ENCODE measurements around the gene RTN4R.

Gene RTN4R

GRCh38 chr22:20198557-20199319 lies 69.4 kb downstream of the RTN4R start (continued):
- 0 out of 2 replicates have a peak, but pooled peaks have one; percentile 48 for TF ChIP-seq BCL11A (tag by site-specific recombination; IDR thresholded peaks at IDR 0.05; ENCODE audit: low read depth)
- TF ChIP-seq ZBTB6 (tag by site-specific recombination; IDR thresholded peaks at IDR 0.05): 0 out of 2 replicates have a peak, but pooled peaks have one; percentile 61
- no peak for TF ChIP-seq ZSCAN23 (tag by site-specific recombination; IDR thresholded peaks at IDR 0.05)
- peak; percentile 90 for TF ChIP-seq ZNF843 (tag by site-specific recombination; IDR thresholded peaks at IDR 0.05)
- peak; percentile 71; the same call in 1 of the 2 replicates for TF ChIP-seq ZNF24 (tag by site-specific recombination; IDR thresholded peaks at IDR 0.05)
- TF ChIP-seq ZNF670 (tag by site-specific recombination; IDR thresholded peaks at IDR 0.05; ENCODE audit: low read depth): no peak
- TF ChIP-seq ZFHX2 (tag by site-specific recombination; conservative IDR thresholded peaks at IDR 0.05): peak; percentile 61
- TF ChIP-seq, protein P1, sequence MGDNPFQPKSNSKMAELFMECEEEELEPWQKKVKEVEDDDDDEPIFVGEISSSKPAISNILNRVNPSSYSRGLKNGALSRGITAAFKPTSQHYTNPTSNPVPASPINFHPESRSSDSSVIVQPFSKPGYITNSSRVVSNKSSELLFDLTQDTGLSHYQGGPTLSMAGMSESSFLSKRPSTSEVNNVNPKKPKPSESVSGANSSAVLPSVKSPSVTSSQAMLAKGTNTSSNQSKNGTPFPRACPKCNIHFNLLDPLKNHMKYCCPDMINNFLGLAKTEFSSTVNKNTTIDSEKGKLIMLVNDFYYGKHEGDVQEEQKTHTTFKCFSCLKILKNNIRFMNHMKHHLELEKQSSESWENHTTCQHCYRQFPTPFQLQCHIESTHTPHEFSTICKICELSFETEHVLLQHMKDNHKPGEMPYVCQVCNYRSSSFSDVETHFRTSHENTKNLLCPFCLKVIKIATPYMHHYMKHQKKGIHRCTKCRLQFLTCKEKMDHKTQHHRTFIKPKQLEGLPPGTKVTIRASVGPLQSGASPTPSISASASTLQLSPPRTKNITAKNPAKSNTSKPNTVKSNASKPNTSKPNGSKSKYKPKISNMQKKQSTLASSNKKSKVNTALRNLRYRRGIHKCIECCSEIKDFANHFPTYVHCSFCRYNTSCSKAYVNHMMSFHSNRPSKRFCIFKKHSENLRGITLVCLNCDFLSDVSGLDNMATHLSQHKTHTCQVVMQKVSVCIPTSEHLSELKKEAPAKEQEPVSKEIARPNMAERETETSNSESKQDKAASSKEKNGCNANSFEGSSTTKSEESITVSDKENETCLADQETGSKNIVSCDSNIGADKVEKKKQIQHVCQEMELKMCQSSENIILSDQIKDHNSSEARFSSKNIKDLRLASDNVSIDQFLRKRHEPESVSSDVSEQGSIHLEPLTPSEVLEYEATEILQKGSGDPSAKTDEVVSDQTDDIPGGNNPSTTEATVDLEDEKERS (tag by site-specific recombination; IDR thresholded peaks at IDR 0.05): no peak
- TF ChIP-seq OVOL3 (tag by site-specific recombination; IDR thresholded peaks at IDR 0.05): no peak
- TF ChIP-seq, protein P2, sequence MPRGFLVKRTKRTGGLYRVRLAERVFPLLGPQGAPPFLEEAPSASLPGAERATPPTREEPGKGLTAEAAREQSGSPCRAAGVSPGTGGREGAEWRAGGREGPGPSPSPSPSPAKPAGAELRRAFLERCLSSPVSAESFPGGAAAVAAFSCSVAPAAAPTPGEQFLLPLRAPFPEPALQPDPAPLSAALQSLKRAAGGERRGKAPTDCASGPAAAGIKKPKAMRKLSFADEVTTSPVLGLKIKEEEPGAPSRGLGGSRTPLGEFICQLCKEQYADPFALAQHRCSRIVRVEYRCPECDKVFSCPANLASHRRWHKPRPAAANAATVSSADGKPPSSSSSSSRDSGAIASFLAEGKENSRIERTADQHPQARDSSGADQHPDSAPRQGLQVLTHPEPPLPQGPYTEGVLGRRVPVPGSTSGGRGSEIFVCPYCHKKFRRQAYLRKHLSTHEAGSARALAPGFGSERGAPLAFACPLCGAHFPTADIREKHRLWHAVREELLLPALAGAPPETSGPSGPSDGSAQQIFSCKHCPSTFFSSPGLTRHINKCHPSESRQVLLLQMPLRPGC (tag by site-specific recombination; IDR thresholded peaks at IDR 0.05): no peak
- 0 out of 2 replicates have a peak, but pooled peaks have one; percentile 59 for TF ChIP-seq ZNF449 (tag by site-specific recombination; IDR thresholded peaks at IDR 0.05)
- TF ChIP-seq ZNF354C (tag by site-specific recombination; IDR thresholded peaks at IDR 0.05; ENCODE audit: borderline replicate concordance, low read depth): no peak
- peak; percentile 61; the same call in 1 of the 2 replicates for TF ChIP-seq WT1 (tag by site-specific recombination; IDR thresholded peaks at IDR 0.05)
- TF ChIP-seq ZNF274 (IDR thresholded peaks at IDR 0.05; ENCODE audit: low read length): no peak
- TF ChIP-seq ZNF274 (tag by site-specific recombination; IDR thresholded peaks at IDR 0.05; ENCODE audit: borderline replicate concordance): no peak
- TF ChIP-seq ZFP69B (tag by site-specific recombination; IDR thresholded peaks at IDR 0.05): peak; percentile 85
- peak; percentile 86; the same call in 1 of the 2 replicates for TF ChIP-seq HOXD13 (CRISPR knock-in tag; IDR thresholded peaks at IDR 0.05; ENCODE audit: borderline replicate concordance)
- TF ChIP-seq ZNF514 (tag by site-specific recombination; IDR thresholded peaks at IDR 0.05): no peak
- TF ChIP-seq ZNF658 (tag by site-specific recombination; IDR thresholded peaks at IDR 0.05): no peak
- TF ChIP-seq PATZ1 (tag by site-specific recombination; IDR thresholded peaks at IDR 0.05): peak; percentile 53; the same call in 1 of the 2 replicates
- 0 out of 2 replicates have a peak, but pooled peaks have one; percentile 52 for TF ChIP-seq ZNF629 (tag by site-specific recombination; IDR thresholded peaks at IDR 0.05)
- TF ChIP-seq ZSCAN30 (tag by site-specific recombination; IDR thresholded peaks at IDR 0.05): peak; percentile 85
- 0 out of 2 replicates have a peak, but pooled peaks have one; percentile 40 for TF ChIP-seq ZNF580 (tag by site-specific recombination; IDR thresholded peaks at IDR 0.05)

Data from HEK293 (cell line).